GM21526 (cell line): Measurements from ENCODE around the gene AKIP1.

ENCODE experiments used
- ATAC-seq: cut with Tn5 transposase; IDR thresholded peaks from one replicate; pipeline ENCODE4 v1.9.1; 2021; ENCODE audit warnings: moderate library complexity; ENCODE audit not compliant: unreplicated experiment, low FRiP score

AKIP1 gene

GRCh38 chr11:8956860-8957259 is 45.9 kb downstream of the AKIP1 start:
- ATAC-seq, result no peak

- peak; percentile 49 for ATAC-seq
Observed at GRCh38 chr11:8959546-8960166, 48.7 kb downstream of the AKIP1 start.

DNA sequence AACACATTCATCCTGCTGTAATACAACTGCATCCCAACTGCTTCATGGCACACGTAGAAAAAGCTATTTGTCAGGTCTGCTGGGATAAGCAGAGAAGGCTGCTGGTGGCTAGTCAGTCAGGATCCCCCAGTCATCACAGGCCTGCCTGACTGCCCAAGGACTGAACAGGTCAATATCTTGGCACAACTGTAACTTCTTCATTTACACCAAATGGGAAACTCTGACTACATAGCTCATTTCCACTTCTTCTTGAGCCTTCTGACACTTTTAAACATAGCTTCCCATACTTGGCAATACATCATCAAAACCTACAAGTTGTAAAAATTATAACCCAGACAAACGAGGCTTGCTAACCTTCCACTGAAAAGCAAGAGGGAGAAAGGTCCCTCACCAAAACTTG is 50.4 kb downstream of the AKIP1 start:
- ATAC-seq, result no peak

DNA sequence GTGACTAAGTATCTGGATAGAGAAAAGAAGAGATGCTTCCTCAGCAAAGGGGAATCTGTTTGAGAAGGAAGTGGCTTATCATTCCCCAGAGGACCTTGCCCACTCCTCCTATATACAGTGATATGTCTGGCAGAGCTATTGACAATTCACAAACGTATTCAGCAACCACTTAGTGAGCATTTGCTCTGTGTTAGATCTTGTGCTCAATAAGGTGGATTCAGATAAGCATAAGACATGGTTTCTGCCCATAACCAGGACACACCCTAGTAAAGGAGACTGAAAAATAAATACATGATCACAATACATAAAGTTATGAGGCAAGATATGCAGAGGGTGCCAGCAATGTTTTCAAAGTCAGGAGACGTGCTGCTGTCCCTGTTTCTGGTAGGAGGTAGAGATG is 51.9 kb downstream of the AKIP1 start:
- no peak for ATAC-seq

- peak; percentile 57 for ATAC-seq
Observed at GRCh38 chr11:8963569-8964323, 52.8 kb downstream of the AKIP1 start.

- ATAC-seq, result peak; percentile 69
Observed at GRCh38 chr11:8964324-8965320, 53.6 kb downstream of the AKIP1 start, which contains the start of gene TMEM9B. Gene TMEM9B, minus strand, starts transcription at chr11:8964442. Its CDS starts 129 bp downstream, at chr11:8964313.

DNA sequence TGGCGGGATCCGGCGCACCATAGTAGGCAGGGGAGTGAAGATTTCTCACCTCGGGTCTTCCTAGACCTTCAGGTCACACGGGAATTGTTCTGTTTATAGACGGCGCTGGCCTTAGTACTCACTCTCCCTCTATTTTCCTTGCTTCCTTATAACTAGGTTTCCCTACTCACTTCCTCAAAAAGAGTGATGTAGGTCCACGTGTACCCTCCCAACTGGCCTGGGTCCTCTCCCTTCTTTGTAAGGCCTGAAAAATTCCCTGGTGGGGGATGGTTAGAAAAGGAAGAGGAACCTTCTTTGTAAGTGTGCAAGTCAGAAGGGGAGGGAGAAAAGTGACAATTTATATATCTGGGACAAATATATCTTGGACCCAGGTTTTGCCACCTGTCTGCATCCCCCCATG is 56.2 kb downstream of the AKIP1 start:
- no peak for ATAC-seq
